ENCODE measurements around the gene MAPK8IP2.

- TF ChIP-seq EP300 (IDR thresholded peaks at IDR 0.05) (no peak), CTCF (IDR thresholded peaks at IDR 0.05) (no peak)
Measured at GRCh38 chr22:50597097-50597496, 3.5 kb upstream of the MAPK8IP2 start.
